Measurements from ENCODE around the gene BORCS6.

BORCS6 gene

DNA sequence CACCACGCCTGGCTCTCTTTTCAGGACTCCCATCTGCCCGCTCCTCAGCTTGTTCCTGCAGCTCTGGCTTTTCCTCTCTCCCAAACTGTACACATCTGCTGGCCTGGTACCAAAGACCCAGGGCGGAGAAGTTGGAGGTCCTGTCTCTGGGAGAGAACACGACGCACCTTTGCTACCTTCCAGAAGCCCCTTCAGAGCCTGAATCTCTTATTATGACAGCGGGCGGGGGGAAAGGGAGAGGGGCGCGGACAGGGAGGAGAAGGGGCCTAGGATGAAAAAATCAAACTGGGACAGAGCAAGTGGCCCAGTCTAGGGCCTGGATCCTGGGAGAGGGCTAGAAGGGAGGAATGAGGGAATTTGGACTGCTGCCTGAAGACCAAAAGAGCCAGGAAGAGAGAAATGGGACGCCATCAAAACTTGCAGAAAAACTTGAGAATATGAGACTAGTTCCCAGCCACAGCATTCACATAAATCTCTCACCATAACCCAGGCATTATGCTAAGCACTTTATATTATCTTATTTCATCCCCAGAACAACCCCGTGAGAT, 35.3 kb downstream of the BORCS6 start:
- DNase-seq (ENCODE audit: low spot score): no peak

GRCh38 chr17:8153957-8154607, 35.9 kb downstream of the BORCS6 start:
- DNase-seq (ENCODE audit: low spot score): no peak

DNA sequence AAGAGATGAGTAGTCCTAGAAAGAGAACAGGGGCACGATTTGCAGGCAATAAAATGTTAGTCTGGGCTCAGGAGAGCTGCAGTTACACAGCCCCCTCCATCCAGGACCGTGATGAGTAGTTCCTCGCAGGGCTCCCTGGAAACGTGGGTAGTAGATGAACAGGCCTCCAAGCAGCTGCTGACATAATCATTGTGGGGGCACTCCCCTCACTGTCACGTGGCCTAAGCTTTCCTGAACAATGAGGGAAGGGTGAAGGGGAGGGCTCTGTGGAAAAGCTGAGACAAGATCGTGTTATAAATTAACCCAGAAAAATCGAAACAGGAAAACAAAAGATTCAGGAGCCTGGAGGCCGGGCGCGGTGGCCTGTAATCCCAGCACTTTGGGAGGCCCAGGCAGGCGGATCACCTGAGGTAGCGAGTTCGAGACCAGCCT, 36.4 kb downstream of the BORCS6 start:
- peak; percentile 82 for DNase-seq (ENCODE audit: low spot score)

- no peak for DNase-seq (ENCODE audit: low spot score)
Measured at GRCh38 chr17:8153031-8153451, 36.9 kb downstream of the BORCS6 start.

DNA sequence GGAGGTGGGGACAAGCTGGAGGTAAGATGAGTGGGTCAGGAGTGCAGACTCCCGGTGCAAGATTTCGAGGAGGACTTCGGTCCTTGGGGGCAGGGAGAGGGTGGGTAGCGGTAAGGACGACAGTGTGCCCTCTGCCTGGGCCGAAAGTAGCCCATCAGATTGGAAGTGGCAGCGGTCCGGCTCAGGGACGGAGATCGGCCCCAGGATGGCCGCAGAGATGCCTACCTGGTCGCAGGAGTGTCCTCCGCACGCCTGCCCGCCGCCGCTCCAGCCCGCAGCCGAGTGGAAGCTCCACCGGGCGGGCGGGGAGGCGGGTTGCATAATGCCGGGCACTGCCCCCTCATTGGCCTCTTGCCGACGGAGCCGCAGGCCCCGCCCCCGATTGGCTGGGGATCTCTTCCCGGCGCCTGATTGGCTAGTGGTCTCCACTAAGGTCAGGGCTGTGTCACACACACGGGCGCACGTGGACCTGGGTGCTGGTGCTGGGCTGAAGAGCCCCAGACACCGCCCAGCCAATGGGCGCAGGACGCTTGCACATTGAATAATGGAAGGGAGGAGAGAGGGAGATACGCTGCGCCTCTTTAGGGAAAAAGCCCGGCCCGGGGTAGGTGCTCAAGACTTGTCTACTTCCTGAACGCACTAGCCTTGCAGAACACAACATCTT, 37.7 kb downstream of the BORCS6 start, which contains the start of gene PER1:
TSS of gene PER1 (minus strand) at position 293 of the 664 bp plus-strand sequence. CDS start 1,698 bp downstream, outside the sequence.
- DNase-seq (ENCODE audit: low spot score): peak; percentile 97

- DNase-seq (ENCODE audit: low spot score): peak; percentile 49
Measured at GRCh38 chr17:8151641-8152111, 38.3 kb downstream of the BORCS6 start.

- no peak for DNase-seq (ENCODE audit: low spot score)
Measured at GRCh38 chr17:8151120-8151640, 38.8 kb downstream of the BORCS6 start.

DNA sequence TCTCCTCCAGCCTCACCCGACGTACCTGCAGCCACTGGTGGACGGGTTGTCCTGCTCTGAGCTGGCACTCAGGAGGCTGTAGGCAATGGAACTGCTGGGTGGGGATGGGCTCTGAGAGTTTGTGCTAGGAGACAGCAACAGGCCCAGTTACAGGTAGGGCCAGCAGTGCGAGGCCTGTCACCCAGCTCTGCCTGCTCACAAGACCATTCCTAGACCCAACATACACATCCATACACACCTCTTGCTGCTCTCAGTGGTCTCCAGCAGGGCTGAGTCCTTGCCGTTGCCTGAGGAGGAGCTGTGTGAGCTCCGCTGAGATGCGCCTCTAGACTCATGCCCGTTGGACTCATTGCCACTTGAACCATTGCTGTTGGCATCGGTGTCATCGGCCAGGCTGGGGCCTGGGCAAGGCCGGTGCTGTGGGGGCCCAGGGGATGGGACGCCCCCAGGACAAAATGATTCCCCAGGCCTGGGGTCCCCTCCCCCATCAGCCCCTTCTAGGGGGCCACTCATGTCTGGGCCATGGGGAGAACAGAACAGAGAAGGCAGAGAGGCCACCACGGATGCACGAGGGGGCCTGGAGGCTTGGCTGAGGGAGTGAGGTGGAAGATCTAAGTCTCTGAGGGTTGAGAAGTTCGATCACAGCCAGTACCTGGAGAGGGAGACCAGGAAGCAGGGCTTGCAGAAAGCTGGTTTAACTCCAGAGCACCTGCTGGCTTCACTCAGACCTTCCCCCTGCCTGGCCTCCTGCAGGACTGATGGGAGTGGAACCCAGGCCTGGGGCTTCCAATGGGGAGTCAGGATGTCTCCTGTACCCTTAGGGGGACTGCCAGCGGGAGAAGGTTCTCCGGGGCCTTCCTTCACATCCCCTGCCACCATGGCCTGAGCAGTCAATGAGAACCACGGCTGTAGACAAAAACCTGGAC, 39.5 kb downstream of the BORCS6 start:
- no peak for DNase-seq (ENCODE audit: low spot score)

GRCh38 chr17:8149419-8150193, 40.4 kb downstream of the BORCS6 start:
- no peak for DNase-seq (ENCODE audit: low spot score)

- DNase-seq (ENCODE audit: low spot score): no peak
Measured at GRCh38 chr17:8148560-8148959, 41.4 kb downstream of the BORCS6 start.

DNA sequence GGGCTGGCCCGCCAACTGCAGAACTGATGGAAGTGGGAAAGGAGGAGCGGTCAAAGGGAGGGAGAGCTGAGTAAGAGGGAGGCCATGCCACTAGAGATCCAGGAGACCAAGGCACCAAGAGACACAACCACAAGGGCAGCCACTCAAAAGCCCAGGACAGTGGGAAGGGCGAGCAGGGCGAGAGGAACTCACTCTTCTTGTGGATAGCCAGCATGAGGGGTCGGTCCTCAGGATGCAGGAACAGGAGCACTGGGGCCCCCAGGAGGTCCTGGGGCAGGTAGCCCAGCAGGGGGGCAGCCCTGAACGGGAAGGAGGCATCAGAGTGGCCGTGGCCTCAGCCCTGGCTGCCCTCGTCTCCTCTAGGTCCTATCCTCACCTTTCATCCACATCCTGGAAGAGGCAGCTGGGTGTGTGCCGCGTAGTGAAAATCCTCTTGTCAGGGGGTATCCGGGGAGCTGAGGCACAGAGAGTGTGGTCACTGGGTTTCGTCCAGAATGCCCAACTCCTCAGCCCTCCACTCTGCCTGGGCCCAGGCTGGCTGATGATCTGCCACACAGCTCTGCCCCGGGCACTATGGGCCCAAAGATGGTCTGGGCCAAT, 42.1 kb downstream of the BORCS6 start:
- no peak for DNase-seq (ENCODE audit: low spot score)

GRCh38 chr17:8147141-8147804, 42.7 kb downstream of the BORCS6 start:
- no peak for DNase-seq (ENCODE audit: low spot score)

DNA sequence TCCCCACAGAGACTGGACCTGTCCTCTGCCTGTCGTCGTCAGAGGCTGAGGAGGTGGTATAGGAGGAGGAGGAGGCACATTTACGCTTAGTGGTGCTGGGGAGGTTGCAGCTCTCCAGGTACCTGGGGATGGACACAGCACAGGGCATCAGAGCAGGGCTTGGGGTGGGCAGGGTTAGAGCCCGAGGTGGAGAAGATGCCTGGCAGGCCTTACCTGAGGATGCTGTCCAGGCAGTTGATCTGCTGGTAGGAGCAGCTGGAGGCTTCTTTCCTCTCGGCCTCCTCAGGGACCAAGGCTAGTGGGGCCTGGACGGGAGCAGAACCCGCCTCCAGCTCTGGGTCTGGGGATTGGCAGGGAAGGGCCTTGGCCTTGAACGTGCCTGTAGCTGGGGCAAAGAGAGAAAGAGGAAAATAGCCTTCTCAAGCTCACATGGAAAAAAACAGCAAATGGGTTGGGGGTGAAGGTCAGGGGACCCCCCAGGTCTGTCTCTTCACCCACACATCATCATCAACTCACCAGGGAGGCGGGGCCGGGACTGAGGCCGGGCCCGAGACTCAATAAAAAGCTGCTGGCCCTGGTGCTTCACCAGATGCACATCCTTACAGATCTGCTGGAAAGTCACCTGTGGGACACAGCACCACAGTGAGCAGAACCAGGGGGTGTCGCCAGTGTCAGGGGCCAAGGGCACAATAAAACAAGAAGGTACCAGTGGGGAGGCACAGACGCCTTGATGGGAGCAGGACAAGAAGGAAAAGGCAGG, 43.4 kb downstream of the BORCS6 start:
- DNase-seq (ENCODE audit: low spot score): no peak

GRCh38 chr17:8145811-8146210, 44.2 kb downstream of the BORCS6 start:
- no peak for DNase-seq (ENCODE audit: low spot score)

DNA sequence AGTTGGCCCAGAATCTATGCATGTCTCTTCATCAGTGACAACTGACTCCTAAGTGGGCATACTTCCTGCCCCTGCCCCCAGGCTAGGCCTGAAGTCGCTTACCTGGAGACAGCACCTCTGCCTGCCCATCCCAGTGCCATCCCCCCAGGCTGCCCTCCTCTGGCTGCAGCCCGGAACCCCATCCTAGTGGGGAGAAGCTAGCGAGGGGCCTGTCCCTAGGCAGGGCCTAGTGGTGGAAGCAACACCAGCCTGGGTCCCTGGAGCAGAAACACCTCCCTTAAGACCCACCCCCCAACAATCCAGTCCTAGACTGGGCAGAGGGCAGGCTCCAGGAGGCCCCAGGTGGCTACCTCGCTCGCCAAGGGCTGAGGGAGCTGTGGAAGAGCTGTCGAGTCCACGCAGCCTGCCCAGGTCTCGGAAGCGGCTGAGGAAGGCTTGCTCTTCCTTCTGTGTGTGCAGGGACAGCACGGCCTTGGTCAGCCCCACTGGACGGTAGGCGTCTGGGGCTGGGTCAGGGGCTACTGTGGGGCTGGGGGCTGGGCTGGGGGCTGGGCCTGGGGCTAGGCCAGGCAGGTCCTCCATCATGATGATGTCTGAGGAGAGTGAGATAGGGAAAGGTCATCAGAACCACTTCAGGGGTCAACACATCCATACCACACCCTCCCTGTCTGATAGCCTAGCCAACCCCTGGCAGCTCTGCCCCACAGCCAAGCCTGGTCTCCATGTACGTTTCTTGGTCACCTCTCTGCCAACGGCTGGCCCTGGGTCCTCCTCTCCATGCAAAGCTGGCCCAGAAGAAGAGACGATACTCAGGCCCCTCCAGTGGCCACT, 45.4 kb downstream of the BORCS6 start:
- DNase-seq (ENCODE audit: low spot score): no peak

GRCh38 chr17:8143581-8144400, 46.2 kb downstream of the BORCS6 start:
- DNase-seq (ENCODE audit: low spot score): no peak

DNA sequence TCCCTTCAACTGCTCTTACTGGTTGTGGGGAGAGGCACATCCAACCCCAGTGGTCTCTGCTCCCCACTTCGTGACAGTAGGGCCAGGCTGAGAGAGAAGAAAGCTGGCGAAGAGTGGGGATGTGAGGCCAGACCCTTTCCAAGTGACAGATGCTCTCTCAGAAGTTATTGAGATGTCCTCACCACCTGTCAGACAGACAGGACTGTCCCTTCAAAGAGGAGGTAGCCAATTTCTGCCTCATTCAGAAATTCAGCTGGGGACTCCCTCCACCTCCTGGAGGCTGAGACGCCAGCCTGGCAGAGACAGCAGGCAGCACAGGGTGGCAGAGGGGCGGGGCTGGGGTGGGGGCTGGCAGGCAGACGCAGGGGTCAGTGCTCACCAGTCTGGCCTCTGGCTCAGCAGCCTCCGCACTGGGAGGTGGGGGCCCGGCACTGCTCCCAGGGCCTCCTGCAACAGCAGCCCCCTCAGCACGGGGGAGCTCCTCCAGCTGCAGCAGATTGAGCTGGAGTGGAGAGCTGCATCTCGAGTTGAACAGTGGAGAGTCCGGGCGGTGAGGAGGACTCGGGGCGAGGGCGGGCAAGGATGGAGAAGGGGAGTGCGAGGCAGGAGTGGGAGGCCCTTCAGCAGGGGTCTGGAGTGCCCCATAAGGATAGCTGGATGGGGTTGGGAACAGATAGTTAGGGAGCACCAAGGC, 46.9 kb downstream of the BORCS6 start:
- no peak for DNase-seq (ENCODE audit: low spot score)

Measured in HuH-7.5 (cell line).